Smooth muscle cell (in vitro differentiated cells): Measurements from ENCODE around the gene HCN2. TPM values are rescaled to one million over a fixed set of nuclear protein-coding genes. Genes with fewer than 3 reads are reported as not detected.

ENCODE experiments used
- DNase-seq: peaks from one replicate; lab custom pipeline; 2025; ENCODE audit not compliant: unreplicated experiment; lab: John Stamatoyannopoulos, UW
- H2AFZ ChIP-seq: fragments of 200-600 bp; sonication (generic); 2 replicates; pipeline ENCODE4 v1.6.0; 2016; ENCODE audit warnings: antibody characterized with exemption, low read depth, mild to moderate bottlenecking
- H3F3A ChIP-seq: fragments of 200-600 bp; sonication (generic); 2 replicates; pipeline ENCODE4 v1.6.0; 2017; ENCODE audit warnings: antibody characterized with exemption, low read depth
- H3K27ac ChIP-seq: fragments of 200-600 bp; sonication (generic); 2 replicates; pipeline ENCODE4 v1.5.1; 2016; ENCODE audit warnings: low read depth, mild to moderate bottlenecking
- H3K27me3 ChIP-seq: fragments of 200-600 bp; sonication (generic); 2 replicates; pipeline ENCODE4 v1.6.1; 2016; ENCODE audit warnings: low read depth, mild to moderate bottlenecking
- H3K36me3 ChIP-seq: fragments of 200-600 bp; sonication (generic); 2 replicates; pipeline ENCODE4 v1.5.1; 2016; ENCODE audit warnings: low read depth
- H3K4me1 ChIP-seq: fragments of 200-600 bp; sonication (generic); 2 replicates; pipeline ENCODE4 v1.5.1; 2016; ENCODE audit warnings: low read depth
- H3K4me2 ChIP-seq: fragments of 200-600 bp; sonication (generic); 2 replicates; pipeline ENCODE4 v1.6.0; 2016; ENCODE audit warnings: mild to moderate bottlenecking
- H3K4me3 ChIP-seq: fragments of 200-600 bp; sonication (generic); 2 replicates; pipeline ENCODE4 v1.5.1; 2016; ENCODE audit warnings: mild to moderate bottlenecking
- H3K79me2 ChIP-seq: fragments of 200-600 bp; sonication (generic); 2 replicates; pipeline ENCODE4 v1.6.0; 2016; ENCODE audit warnings: low read depth, mild to moderate bottlenecking
- H3K9ac ChIP-seq: fragments of 200-600 bp; sonication (generic); 2 replicates; pipeline ENCODE4 v1.6.0; 2016; ENCODE audit warnings: low read depth
- H3K9me3 ChIP-seq: fragments of 200-600 bp; sonication (generic); replicated peaks from 2 replicates; pipeline ENCODE4 v1.5.1; 2016; ENCODE audit warnings: low read depth
- H4K20me1 ChIP-seq: fragments of 200-600 bp; sonication (generic); 2 replicates; pipeline ENCODE4 v1.6.0; 2016; ENCODE audit warnings: low read depth
- WGBS: methylation state at CpG from one replicate; pipeline ENCODE4 v1.1.7; 2016; ENCODE audit warnings: low lambda C conversion rate; 5-methylcytosine and 5-hydroxymethylcytosine counted together
- polyA plus RNA-seq: library from polyadenylated mRNA; unstranded; fragments of >200 nt; fragmentation: Nextera tagmentation; extraction: Ambion mirVana; gene quantifications from 2 replicates; pipeline ENCODE4 v1.2.1, GENCODE V29; 2016
- total RNA-seq: library from RNA; depleted of rRNA; stranded (reverse); fragments of >200 nt; gene quantifications from 2 replicates; pipeline ENCODE4 v1.2.3, GENCODE V29; 2014
- TF ChIP-seq, protein P1 (sequence below): fragments of 200-600 bp; sonication (generic); IDR thresholded peaks from 2 replicates; pipeline ENCODE4 v1.5.1; 2017; ENCODE audit warnings: borderline replicate concordance, mild to moderate bottlenecking, antibody characterized with exemption; ENCODE audit not compliant: insufficient read depth, poor library complexity, severe bottlenecking

HCN2 gene
- total and polyA plus RNA-seq, 2 experiments from 2014 or later: 0.49 to 0.81 TPM

DNA sequence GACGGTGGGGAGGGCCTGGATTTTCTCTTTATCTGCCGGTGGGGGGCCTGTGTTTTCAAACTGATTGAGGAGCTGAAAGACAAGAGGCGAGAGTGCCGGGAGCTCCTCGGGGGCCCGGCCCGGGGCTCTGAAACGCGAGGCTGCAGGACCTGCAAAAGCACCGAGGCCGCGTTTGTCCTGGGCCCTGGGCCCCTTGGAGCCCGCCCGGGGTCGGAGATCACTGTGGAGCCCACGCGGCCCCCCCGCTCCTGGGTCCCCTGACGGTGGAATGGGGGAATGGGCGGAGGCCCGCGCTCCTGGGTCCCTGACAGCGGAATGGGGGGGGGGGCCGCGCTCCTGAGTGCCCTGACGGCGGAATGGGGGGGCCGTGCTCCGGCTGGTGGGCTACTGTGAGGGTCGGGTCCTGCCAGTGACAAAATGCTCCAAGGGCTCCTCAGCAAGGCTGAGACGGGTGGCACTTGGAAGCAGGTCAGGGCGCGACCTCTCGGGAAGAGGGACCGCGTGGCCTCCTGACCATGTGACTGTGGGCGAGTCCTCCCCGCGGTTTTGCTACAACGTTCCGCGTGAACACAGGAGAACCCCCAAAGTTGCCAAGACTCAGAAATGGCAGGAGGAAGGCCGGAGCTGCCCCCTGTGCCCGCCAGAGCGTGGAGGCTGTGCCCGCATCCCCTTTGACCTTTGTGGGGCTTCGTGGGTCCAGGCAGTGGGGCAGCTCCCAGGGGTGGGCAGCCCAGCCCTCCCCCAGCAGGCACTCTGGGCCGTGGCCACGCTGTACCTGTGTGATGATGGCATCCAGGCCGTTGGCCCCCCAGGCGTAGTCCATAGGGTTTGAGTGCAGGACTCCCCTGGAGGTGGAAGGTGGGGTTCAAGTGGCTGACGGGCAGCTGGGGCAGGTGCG is 59.5 kb downstream of the HCN2 start:
- WGBS: 96% methylated on average over 44 of the region's 53 CpGs
- H3K27ac ChIP-seq: no peak overlapping the region
- no peaks in the 10 kb centered on the region for H3K4me1 ChIP-seq
- H2AFZ ChIP-seq: no peak overlapping the region
- TF ChIP-seq, protein P1, sequence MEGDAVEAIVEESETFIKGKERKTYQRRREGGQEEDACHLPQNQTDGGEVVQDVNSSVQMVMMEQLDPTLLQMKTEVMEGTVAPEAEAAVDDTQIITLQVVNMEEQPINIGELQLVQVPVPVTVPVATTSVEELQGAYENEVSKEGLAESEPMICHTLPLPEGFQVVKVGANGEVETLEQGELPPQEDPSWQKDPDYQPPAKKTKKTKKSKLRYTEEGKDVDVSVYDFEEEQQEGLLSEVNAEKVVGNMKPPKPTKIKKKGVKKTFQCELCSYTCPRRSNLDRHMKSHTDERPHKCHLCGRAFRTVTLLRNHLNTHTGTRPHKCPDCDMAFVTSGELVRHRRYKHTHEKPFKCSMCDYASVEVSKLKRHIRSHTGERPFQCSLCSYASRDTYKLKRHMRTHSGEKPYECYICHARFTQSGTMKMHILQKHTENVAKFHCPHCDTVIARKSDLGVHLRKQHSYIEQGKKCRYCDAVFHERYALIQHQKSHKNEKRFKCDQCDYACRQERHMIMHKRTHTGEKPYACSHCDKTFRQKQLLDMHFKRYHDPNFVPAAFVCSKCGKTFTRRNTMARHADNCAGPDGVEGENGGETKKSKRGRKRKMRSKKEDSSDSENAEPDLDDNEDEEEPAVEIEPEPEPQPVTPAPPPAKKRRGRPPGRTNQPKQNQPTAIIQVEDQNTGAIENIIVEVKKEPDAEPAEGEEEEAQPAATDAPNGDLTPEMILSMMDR: no peak
- peaks cover 58% of the 10 kb centered on the region for H4K20me1 ChIP-seq
- DNase-seq: no peak
- no peaks in the 10 kb centered on the region for H3K27me3 ChIP-seq
- no peaks in the 10 kb centered on the region for H3K36me3 ChIP-seq
- no peak overlapping the region for H3K4me2 ChIP-seq
- H3K4me3 ChIP-seq: no peak overlapping the region
- no peaks in the 10 kb centered on the region for H3F3A ChIP-seq
- no peaks in the 10 kb centered on the region for H3K9me3 ChIP-seq
- no peak overlapping the region for H3K9ac ChIP-seq
- H3K79me2 ChIP-seq: peaks cover 36% of the 10 kb centered on the region

DNA sequence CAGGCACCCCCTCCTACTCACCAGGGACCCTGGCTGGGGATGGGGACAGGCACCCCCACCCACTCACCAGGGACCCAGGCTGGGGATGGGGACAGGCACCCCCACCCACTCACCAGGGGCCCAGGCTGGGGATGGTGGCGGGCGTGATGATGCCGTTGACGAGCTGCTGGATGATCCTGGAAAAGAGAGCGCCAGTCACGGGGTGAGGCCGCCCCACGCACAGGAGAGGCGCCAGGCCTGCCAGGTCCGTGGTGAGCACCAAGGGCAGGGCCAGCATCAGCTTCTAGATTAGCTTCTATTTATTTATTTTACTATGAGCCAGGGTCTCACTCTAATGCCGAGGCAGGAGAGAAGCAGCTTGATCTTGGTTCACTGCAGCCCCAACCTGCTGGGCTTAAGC is 60.4 kb downstream of the HCN2 start:
- Histone ChIP-seq H2AFZ (no peak overlapping the region), H3K9ac (no peak overlapping the region), H3K4me1 (no peaks in the 10 kb centered on the region), H3K27me3 (no peaks in the 10 kb centered on the region), H3K79me2 (peaks cover 44% of the 10 kb centered on the region), H3K4me2 (no peak overlapping the region), H3K9me3 (no peaks in the 10 kb centered on the region), H3K4me3 (no peak overlapping the region), H3K27ac (no peak overlapping the region), H4K20me1 (peaks cover 68% of the 10 kb centered on the region), H3F3A (no peaks in the 10 kb centered on the region), H3K36me3 (no peaks in the 10 kb centered on the region)
- 97% methylated on average over 11 of the region's 11 CpGs for WGBS
- no peak for DNase-seq
- TF ChIP-seq, protein P1: no peak

DNA sequence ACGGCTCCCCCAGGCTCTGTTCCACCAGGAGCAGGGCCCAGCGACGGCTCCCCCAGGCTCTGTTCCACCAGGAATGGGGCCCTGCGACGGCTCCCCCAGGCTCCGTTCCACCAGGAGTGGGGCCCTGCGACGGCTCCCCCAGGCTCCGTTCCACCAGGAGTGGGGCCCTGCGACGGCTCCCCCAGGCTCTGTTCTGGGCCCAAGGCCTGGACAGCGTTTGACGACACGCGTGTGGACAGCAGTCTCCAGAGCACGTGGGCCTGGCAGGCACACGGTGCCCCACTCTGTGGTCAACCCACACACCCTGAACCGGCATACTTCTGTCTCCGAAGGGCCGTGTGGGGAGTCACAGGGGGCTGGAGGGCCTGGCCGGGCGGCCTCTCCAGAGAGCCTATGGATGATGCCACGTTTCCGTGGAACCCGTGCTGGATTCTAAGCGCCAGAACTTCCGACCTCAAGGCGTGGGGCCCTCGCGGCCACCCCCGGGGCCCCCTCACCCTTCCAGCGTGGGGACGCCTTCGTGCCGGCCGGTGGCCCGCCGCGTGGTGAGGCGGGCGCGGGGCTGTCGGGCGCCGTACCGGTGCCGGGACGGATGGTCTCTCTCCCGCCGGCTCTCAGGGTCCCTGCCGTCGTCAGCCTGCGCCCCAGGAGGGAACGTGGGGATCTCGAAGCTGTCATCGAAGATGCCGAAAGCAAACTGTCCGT is 61.6 kb downstream of the HCN2 start:
- H2AFZ ChIP-seq: no peak overlapping the region
- WGBS: 97% methylated on average over 58 of the region's 58 CpGs
- H3K9ac ChIP-seq: no peak overlapping the region
- H3K27ac ChIP-seq: no peak overlapping the region
- H3K4me1 ChIP-seq: no peaks in the 10 kb centered on the region
- peaks cover 56% of the 10 kb centered on the region for H3K79me2 ChIP-seq
- TF ChIP-seq, protein P1: no peak
- no peaks in the 10 kb centered on the region for H3K36me3 ChIP-seq
- H3K4me3 ChIP-seq: no peak overlapping the region
- H3K27me3 ChIP-seq: no peaks in the 10 kb centered on the region
- H3K4me2 ChIP-seq: no peak overlapping the region
- peaks cover 79% of the 10 kb centered on the region for H4K20me1 ChIP-seq
- no peak for DNase-seq
- H3F3A ChIP-seq: no peaks in the 10 kb centered on the region
- H3K9me3 ChIP-seq: no peaks in the 10 kb centered on the region
